Liver (tissue), 9 donors: ENCODE results near the gene SAT2. TPM values are rescaled to one million over a fixed set of nuclear protein-coding genes. Genes with fewer than 3 reads are reported as not detected.

Experiments used
- DNase-seq: peaks from one replicate; pipeline ENCODE4 v3.0.0-alpha.2; 2017; ENCODE audit warnings: low spot score
- H3K27ac ChIP-seq, 2 donors: one replicate each; pipeline ENCODE4 v1.7.0; 2013; ENCODE audit warnings: inconsistent platforms in 2 of 2, low read length in 2 of 2, control low read depth in 1 of 2, low read depth in 1 of 2, mild to moderate bottlenecking in 1 of 2
- H3K27me3 ChIP-seq, 4 donors: one replicate each; pipeline versions ENCODE4 v1.6.1 to v1.7.0; 2013; ENCODE audit warnings: low read length in 3 of 4, inconsistent platforms in 1 of 4, mild to moderate bottlenecking in 1 of 4, moderate library complexity in 1 of 4; ENCODE audit not compliant: control insufficient read depth in 4 of 4, insufficient read depth in 4 of 4
- H3K36me3 ChIP-seq, 4 donors: one replicate each; pipeline versions ENCODE4 v1.6.1 to v1.7.0; 2013; ENCODE audit warnings: low read length in 3 of 4, mild to moderate bottlenecking in 3 of 4, low read depth in 1 of 4, moderate library complexity in 1 of 4; ENCODE audit not compliant: control insufficient read depth in 4 of 4, insufficient read depth in 3 of 4
- H3K4me1 ChIP-seq, 4 donors: one replicate each; pipeline versions ENCODE4 v1.6.1 to v1.7.0; 2013; ENCODE audit warnings: low read length in 3 of 4, mild to moderate bottlenecking in 3 of 4, moderate library complexity in 1 of 4; ENCODE audit not compliant: control insufficient read depth in 4 of 4, insufficient read depth in 4 of 4
- H3K4me3 ChIP-seq, 3 donors: one replicate each; pipeline versions ENCODE4 v1.6.1 to v1.7.0; 2013; ENCODE audit warnings: low read length in 3 of 3, control low read depth in 1 of 3, low read depth in 1 of 3, mild to moderate bottlenecking in 1 of 3
- H3K9ac ChIP-seq, 2 donors: one replicate each; pipeline ENCODE4 v1.7.0; 2013; ENCODE audit warnings: low read length in 2 of 2, mild to moderate bottlenecking in 2 of 2, moderate library complexity in 2 of 2, control low read depth in 1 of 2, low read depth in 1 of 2
- H3K9me3 ChIP-seq, 4 donors: one replicate each; pipeline versions ENCODE4 v1.6.1 to v1.7.0; 2013; ENCODE audit warnings: low read length in 3 of 4; ENCODE audit not compliant: control insufficient read depth in 4 of 4
- EGR1 ChIP-seq, 2 donors: IDR thresholded peaks; 2 replicates each; pipeline ENCODE4 v1.6.1; 2016 to 2018; ENCODE audit warnings: antibody characterized with exemption in 2 of 2, low read depth in 2 of 2
- FOXA1 ChIP-seq: IDR thresholded peaks from 2 replicates; pipeline ENCODE4 v1.6.1; 2016; ENCODE audit warnings: antibody characterized with exemption
- FOXA2 ChIP-seq: IDR thresholded peaks from 2 replicates; pipeline ENCODE4 v1.6.1; 2016; ENCODE audit warnings: antibody characterized with exemption
- GABPA ChIP-seq, 2 donors: IDR thresholded peaks in 1 of 2; conservative IDR thresholded peaks in 1 of 2; 2 replicates each; pipeline ENCODE4 v1.6.1; 2016; ENCODE audit warnings: antibody characterized with exemption in 2 of 2, mild to moderate bottlenecking in 1 of 2, moderate library complexity in 1 of 2
- HNF4A ChIP-seq, 2 donors: conservative IDR thresholded peaks; 2 replicates each; pipeline ENCODE4 v1.6.1; 2016; ENCODE audit warnings: antibody characterized with exemption in 2 of 2, mild to moderate bottlenecking in 2 of 2
- HNF4G ChIP-seq: IDR thresholded peaks from 2 replicates; pipeline ENCODE4 v1.6.1; 2016; ENCODE audit warnings: antibody characterized with exemption
- JUND ChIP-seq, 2 donors: IDR thresholded peaks; 2 replicates each; pipeline ENCODE4 v1.6.1; 2016; ENCODE audit warnings: antibody characterized with exemption in 2 of 2
- NR2F2 ChIP-seq: IDR thresholded peaks from 2 replicates; pipeline ENCODE4 v1.6.1; 2016; ENCODE audit warnings: antibody characterized with exemption
- RXRA ChIP-seq, 2 donors: IDR thresholded peaks; 2 replicates each; pipeline ENCODE4 v1.6.1; 2017 to 2018; ENCODE audit warnings: antibody characterized with exemption in 2 of 2, mild to moderate bottlenecking in 1 of 2
- SP1 ChIP-seq: IDR thresholded peaks from 2 replicates; pipeline ENCODE4 v1.6.1; 2018; ENCODE audit warnings: antibody characterized with exemption, mild to moderate bottlenecking
- TAF1 ChIP-seq: conservative IDR thresholded peaks from 2 replicates; pipeline ENCODE4 v1.6.1; 2016; ENCODE audit warnings: antibody characterized with exemption, mild to moderate bottlenecking
- YY1 ChIP-seq: IDR thresholded peaks from 2 replicates; pipeline ENCODE4 v1.6.1; 2016; ENCODE audit warnings: antibody characterized with exemption, mild to moderate bottlenecking
- WGBS: extraction: QIAGEN DNeasy Blood & Tissue Kit; methylation state at CpG from one replicate; pipeline ENCODE4 v1.1.7; 2013; 5-methylcytosine and 5-hydroxymethylcytosine counted together
- polyA plus RNA-seq, 2 donors: library from polyadenylated mRNA; stranded (reverse) in 1 of 2; unstranded in 1 of 2; fragments of 200-250 nt in 1 of 2; fragments of >200 nt in 1 of 2; fragmentation: Nextera tagmentation in 1 of 2; extraction: Ambion mirVana in 1 of 2; gene quantifications; one replicate each; pipeline versions ENCODE4 v1.2.1 to v1.2.3, GENCODE V29; 2013 to 2015
- total RNA-seq, 2 donors: library from RNA; depleted of rRNA; stranded (reverse); fragments of >200 nt; gene quantifications; one replicate each; pipeline ENCODE4 v1.2.3, GENCODE V29; 2014
- TF ChIP-seq, protein P1 (sequence below): IDR thresholded peaks from 2 replicates; pipeline ENCODE4 v1.6.1; 2016; ENCODE audit warnings: antibody characterized with exemption, mild to moderate bottlenecking
- TF ChIP-seq, protein P2 (sequence below): IDR thresholded peaks from 2 replicates; pipeline ENCODE4 v1.6.1; 2016; ENCODE audit warnings: antibody characterized with exemption
- TF ChIP-seq, protein P3 (sequence below): IDR thresholded peaks from 2 replicates; pipeline ENCODE4 v1.6.1; 2016; ENCODE audit warnings: antibody characterized with exemption
- TF ChIP-seq, protein P4 (sequence below): IDR thresholded peaks from 2 replicates; pipeline ENCODE4 v1.6.1; 2016; ENCODE audit warnings: antibody characterized with exemption
- donor health status: healthy.
- donor health status: healthy.
- donor health status: healthy.
- donor health status: healthy.
- donor health status: healthy.

SAT2 gene
- total and polyA plus RNA-seq, 4 donors = 25.9 to 181 (median 106) TPM

DNA sequence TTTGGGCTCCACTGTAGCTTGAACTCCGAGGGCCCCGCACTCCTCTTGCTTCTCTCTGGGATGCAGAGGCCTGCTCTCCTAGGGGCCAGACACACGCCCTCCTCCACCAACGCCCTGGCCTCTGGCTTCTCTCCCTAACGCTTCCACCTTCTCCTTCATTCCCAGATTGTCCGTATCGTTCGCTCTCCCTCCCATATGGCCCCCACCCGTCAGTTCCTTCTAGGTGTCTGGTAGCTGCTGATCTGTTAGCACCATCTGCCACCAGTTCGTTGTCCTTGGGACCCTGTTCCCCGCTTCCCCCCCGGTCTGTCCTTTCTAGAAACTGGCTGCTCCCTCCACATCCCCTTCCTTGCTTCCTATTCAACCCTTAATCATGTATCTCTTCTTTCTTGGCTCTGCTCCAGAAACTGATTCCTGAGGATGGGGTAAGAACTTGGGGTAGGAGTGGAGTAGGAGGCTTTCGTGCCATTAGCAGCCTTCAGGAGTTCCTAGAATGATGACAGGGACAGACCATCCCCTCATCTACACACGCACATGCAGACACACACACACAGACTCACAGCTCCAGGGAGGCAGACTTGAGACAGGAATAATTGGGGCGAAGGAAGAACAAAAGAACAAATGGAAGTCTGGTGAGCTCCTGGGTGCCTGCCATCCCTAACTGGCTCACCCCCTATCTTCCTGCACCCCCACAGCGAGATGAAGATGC, 27.4 kb upstream of the SAT2 start:
- H3K27ac ChIP-seq = no peak overlapping the region
- H3K9me3 ChIP-seq = no peaks in the 10 kb centered on the region
- no peak for DNase-seq
- H3K4me3 ChIP-seq = no peak overlapping the region
- peaks cover 4 to 17% (median 9%) of the 10 kb centered on the region in 4 donors for H3K4me1 ChIP-seq
- H3K27me3 ChIP-seq = no peaks in the 10 kb centered on the region
- WGBS = 89% methylated on average over 16 of the region's 16 CpGs
- no peaks in the 10 kb centered on the region for H3K36me3 ChIP-seq
- no peak overlapping the region for H3K9ac ChIP-seq
- no peak for TF ChIP-seq EGR1 (IDR thresholded peaks at IDR 0.05; ENCODE audit: low read depth in 2 of 2)
- TF ChIP-seq HNF4G = no peak
- no peak for TF ChIP-seq FOXA1
- TF ChIP-seq TAF1 = no peak
- TF ChIP-seq GABPA (IDR thresholded peaks at IDR 0.05 in 1 of 2, conservative IDR thresholded peaks at IDR 0.05 in 1 of 2) = no peak
- no peak for TF ChIP-seq JUND (IDR thresholded peaks at IDR 0.05)
- TF ChIP-seq, protein P1, sequence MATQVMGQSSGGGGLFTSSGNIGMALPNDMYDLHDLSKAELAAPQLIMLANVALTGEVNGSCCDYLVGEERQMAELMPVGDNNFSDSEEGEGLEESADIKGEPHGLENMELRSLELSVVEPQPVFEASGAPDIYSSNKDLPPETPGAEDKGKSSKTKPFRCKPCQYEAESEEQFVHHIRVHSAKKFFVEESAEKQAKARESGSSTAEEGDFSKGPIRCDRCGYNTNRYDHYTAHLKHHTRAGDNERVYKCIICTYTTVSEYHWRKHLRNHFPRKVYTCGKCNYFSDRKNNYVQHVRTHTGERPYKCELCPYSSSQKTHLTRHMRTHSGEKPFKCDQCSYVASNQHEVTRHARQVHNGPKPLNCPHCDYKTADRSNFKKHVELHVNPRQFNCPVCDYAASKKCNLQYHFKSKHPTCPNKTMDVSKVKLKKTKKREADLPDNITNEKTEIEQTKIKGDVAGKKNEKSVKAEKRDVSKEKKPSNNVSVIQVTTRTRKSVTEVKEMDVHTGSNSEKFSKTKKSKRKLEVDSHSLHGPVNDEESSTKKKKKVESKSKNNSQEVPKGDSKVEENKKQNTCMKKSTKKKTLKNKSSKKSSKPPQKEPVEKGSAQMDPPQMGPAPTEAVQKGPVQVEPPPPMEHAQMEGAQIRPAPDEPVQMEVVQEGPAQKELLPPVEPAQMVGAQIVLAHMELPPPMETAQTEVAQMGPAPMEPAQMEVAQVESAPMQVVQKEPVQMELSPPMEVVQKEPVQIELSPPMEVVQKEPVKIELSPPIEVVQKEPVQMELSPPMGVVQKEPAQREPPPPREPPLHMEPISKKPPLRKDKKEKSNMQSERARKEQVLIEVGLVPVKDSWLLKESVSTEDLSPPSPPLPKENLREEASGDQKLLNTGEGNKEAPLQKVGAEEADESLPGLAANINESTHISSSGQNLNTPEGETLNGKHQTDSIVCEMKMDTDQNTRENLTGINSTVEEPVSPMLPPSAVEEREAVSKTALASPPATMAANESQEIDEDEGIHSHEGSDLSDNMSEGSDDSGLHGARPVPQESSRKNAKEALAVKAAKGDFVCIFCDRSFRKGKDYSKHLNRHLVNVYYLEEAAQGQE = no peak
- no peak for TF ChIP-seq SP1
- no peak for TF ChIP-seq RXRA (IDR thresholded peaks at IDR 0.05)
- TF ChIP-seq, protein P2, sequence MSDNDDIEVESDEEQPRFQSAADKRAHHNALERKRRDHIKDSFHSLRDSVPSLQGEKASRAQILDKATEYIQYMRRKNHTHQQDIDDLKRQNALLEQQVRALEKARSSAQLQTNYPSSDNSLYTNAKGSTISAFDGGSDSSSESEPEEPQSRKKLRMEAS = no peak
- TF ChIP-seq, protein P3, sequence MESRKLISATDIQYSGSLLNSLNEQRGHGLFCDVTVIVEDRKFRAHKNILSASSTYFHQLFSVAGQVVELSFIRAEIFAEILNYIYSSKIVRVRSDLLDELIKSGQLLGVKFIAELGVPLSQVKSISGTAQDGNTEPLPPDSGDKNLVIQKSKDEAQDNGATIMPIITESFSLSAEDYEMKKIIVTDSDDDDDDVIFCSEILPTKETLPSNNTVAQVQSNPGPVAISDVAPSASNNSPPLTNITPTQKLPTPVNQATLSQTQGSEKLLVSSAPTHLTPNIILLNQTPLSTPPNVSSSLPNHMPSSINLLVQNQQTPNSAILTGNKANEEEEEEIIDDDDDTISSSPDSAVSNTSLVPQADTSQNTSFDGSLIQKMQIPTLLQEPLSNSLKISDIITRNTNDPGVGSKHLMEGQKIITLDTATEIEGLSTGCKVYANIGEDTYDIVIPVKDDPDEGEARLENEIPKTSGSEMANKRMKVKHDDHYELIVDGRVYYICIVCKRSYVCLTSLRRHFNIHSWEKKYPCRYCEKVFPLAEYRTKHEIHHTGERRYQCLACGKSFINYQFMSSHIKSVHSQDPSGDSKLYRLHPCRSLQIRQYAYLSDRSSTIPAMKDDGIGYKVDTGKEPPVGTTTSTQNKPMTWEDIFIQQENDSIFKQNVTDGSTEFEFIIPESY = no peak
- no peak for TF ChIP-seq YY1
- TF ChIP-seq, protein P4, sequence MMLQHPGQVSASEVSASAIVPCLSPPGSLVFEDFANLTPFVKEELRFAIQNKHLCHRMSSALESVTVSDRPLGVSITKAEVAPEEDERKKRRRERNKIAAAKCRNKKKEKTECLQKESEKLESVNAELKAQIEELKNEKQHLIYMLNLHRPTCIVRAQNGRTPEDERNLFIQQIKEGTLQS = no peak
- TF ChIP-seq HNF4A (conservative IDR thresholded peaks at IDR 0.05) = no peak
- no peak for TF ChIP-seq NR2F2
- no peak for TF ChIP-seq FOXA2
